Stimulated activated CD8-positive, alpha-beta memory T cell treated with anti-CD3 and anti-CD28 coated beads, Interleukin-12 subunit alpha, Interleukin-12 subunit beta, amount 100 ng/mL, for 1 hour (primary cell): ENCODE results near the gene MEGF6.

Experiments
- DNase-seq: peaks from one replicate; pipeline ENCODE4 v3.0.0-alpha.2; 2020; ENCODE audit warnings: low read depth

Gene MEGF6

GRCh38 chr1:3645666-3646355 is 34.5 kb upstream of the MEGF6 start:
- DNase-seq: no peak

- DNase-seq: no peak
Measured at GRCh38 chr1:3645247-3645646, 33.9 kb upstream of the MEGF6 start.

- DNase-seq: no peak
Measured at GRCh38 chr1:3644273-3644672, 33.0 kb upstream of the MEGF6 start.

GRCh38 chr1:3642919-3643675 is 31.8 kb upstream of the MEGF6 start:
- DNase-seq: no peak

- DNase-seq: no peak
Measured at GRCh38 chr1:3641816-3642215, 30.5 kb upstream of the MEGF6 start.

GRCh38 chr1:3641046-3641760 is 29.9 kb upstream of the MEGF6 start:
- DNase-seq: no peak

- no peak for DNase-seq
Measured at GRCh38 chr1:3640121-3640837, 29.0 kb upstream of the MEGF6 start.

- DNase-seq: no peak
Measured at GRCh38 chr1:3639397-3639911, 28.1 kb upstream of the MEGF6 start.

GRCh38 chr1:3638676-3639075 is 27.4 kb upstream of the MEGF6 start:
- no peak for DNase-seq

GRCh38 chr1:3638027-3638426 is 26.7 kb upstream of the MEGF6 start:
- no peak for DNase-seq

GRCh38 chr1:3636531-3636930 is 25.2 kb upstream of the MEGF6 start:
- no peak for DNase-seq

- DNase-seq: no peak
Measured at GRCh38 chr1:3636080-3636479, 24.8 kb upstream of the MEGF6 start.

- DNase-seq: no peak
Measured at GRCh38 chr1:3634059-3634800, 22.9 kb upstream of the MEGF6 start.

- DNase-seq: no peak
Measured at GRCh38 chr1:3633344-3634058, 22.2 kb upstream of the MEGF6 start.

- no peak for DNase-seq
Measured at GRCh38 chr1:3632716-3633343, 21.5 kb upstream of the MEGF6 start.

- no peak for DNase-seq
Measured at GRCh38 chr1:3632298-3632697, 21.0 kb upstream of the MEGF6 start.

- DNase-seq: no peak
Measured at GRCh38 chr1:3631320-3632260, 20.3 kb upstream of the MEGF6 start.

- DNase-seq: no peak
Measured at GRCh38 chr1:3630914-3631313, 19.6 kb upstream of the MEGF6 start.

- no peak for DNase-seq
Measured at GRCh38 chr1:3630161-3630611, 18.9 kb upstream of the MEGF6 start.
